Epithelial cell of esophagus (primary cell): Measurements from ENCODE around the gene PSMC3.

ENCODE experiments used
- DNase-seq: peaks from one replicate; pipeline ENCODE4 v3.0.0; 2010; ENCODE audit warnings: low read depth
- H3K4me3 ChIP-seq: 2 replicates; pipeline ENCODE4 v1.5.1; 2011; ENCODE audit warnings: mild to moderate bottlenecking, low read length, control low read depth
- CTCF ChIP-seq: IDR thresholded peaks from 2 replicates; pipeline ENCODE4 v1.5.1; 2011; ENCODE audit warnings: low read depth, mild to moderate bottlenecking, low read length, control low read depth, inconsistent platforms; ENCODE audit not compliant: insufficient read depth; ENCODE audit errors: missing control alignments

The PSMC3 gene

GRCh38 chr11:47403135-47403534 is 23.1 kb downstream of the PSMC3 start:
- no peak for DNase-seq
- TF ChIP-seq CTCF: no peak
- H3K4me3 ChIP-seq: no peak overlapping the region

GRCh38 chr11:47400768-47401279 is 25.4 kb downstream of the PSMC3 start:
- peak overlapping the region; percentile 27 for H3K4me3 ChIP-seq
- no peak for TF ChIP-seq CTCF
- peak; percentile 31 for DNase-seq

GRCh38 chr11:47399860-47400767 is 26.1 kb downstream of the PSMC3 start:
- no peak for TF ChIP-seq CTCF
- peak overlapping the region; percentile 35 for H3K4me3 ChIP-seq
- DNase-seq: no peak

GRCh38 chr11:47398551-47398950 is 27.7 kb downstream of the PSMC3 start:
- no peak for TF ChIP-seq CTCF
- no peak for DNase-seq
- H3K4me3 ChIP-seq: no peak overlapping the region

- H3K4me3 ChIP-seq: no peak overlapping the region
- no peak for TF ChIP-seq CTCF
Measured at GRCh38 chr11:47398011-47398410, 28.2 kb downstream of the PSMC3 start.

GRCh38 chr11:47396049-47396320 is 30.3 kb downstream of the PSMC3 start:
- H3K4me3 ChIP-seq: no peak overlapping the region
- no peak for TF ChIP-seq CTCF
- no peak for DNase-seq

More at GRCh38 chr11:47398011-47398410, 28.2 kb downstream of the PSMC3 start:
- no peak for DNase-seq
